Gastroesophageal sphincter (tissue), 4 donors: ENCODE measurements around the gene OR2T8. TPM values are rescaled to one million over a fixed set of nuclear protein-coding genes. Genes with fewer than 3 reads are reported as not detected.

Experiments
- ATAC-seq: fragments of 150-250 bp; one replicate; pipeline ENCODE4 v1.9.1; 2016; ENCODE audit warnings: mild to moderate bottlenecking, moderate library complexity
- H3K27ac ChIP-seq, 4 donors: fragments of 200-600 bp; sonication (generic) in 3 of 4; 1 replicate in 3 of 4; 2 replicates in 1 of 4; pipeline ENCODE4 v1.5.1; 2016 to 2019
- H3K27me3 ChIP-seq: fragments of 200-600 bp; sonication (generic); one replicate; pipeline ENCODE4 v1.5.1; 2019
- H3K36me3 ChIP-seq, 2 donors: fragments of 200-600 bp; sonication (generic); one replicate each; pipeline ENCODE4 v1.5.1; 2019; ENCODE audit warnings: control low read depth in 1 of 2
- H3K4me1 ChIP-seq, 3 donors: fragments of 200-600 bp; sonication (generic); 1 replicate in 2 of 3; 2 replicates in 1 of 3; pipeline ENCODE4 v1.5.1; 2016 to 2019; ENCODE audit warnings: control low read depth in 2 of 3
- H3K4me3 ChIP-seq, 2 donors: fragments of 200-600 bp; sonication (generic); one replicate each; pipeline ENCODE4 v1.5.1; 2019; ENCODE audit warnings: mild to moderate bottlenecking in 1 of 2, moderate library complexity in 1 of 2
- H3K9me3 ChIP-seq, 3 donors: fragments of 200-600 bp; sonication (generic); one replicate each; pipeline ENCODE4 v1.5.1; 2017 to 2019; ENCODE audit warnings: control low read depth in 2 of 3
- CTCF ChIP-seq, 4 experiments: fragments of 200-600 bp in 2 of 4; fragments of 450-650 bp in 2 of 4; sonication (generic) in 1 of 4; IDR thresholded peaks; one replicate each; pipeline ENCODE4 v1.5.1; 2017 to 2019; ENCODE audit warnings: antibody characterized with exemption in 4 of 4, mild to moderate bottlenecking in 2 of 4, moderate library complexity in 2 of 4
- EP300 ChIP-seq: sonication (generic); formaldehyde crosslinking; IDR thresholded peaks from one replicate; pipeline ENCODE4 v1.6.1; 2017; ENCODE audit warnings: antibody characterized with exemption, mild to moderate bottlenecking
- POLR2A ChIP-seq, 2 donors: fragments of 450-650 bp; IDR thresholded peaks; one replicate each; pipeline ENCODE4 v1.6.1; 2017; ENCODE audit warnings: antibody characterized with exemption in 2 of 2, mild to moderate bottlenecking in 2 of 2, moderate library complexity in 1 of 2
- POLR2AphosphoS5 ChIP-seq: sonication (generic); formaldehyde crosslinking; IDR thresholded peaks from one replicate; pipeline ENCODE4 v1.6.1; 2017; ENCODE audit warnings: antibody characterized with exemption
- WGBS, 2 donors: methylation state at CpG; one replicate each; pipeline ENCODE4 v1.1.5; 2018; ENCODE audit warnings: low coverage in 1 of 2; 5-methylcytosine and 5-hydroxymethylcytosine counted together
- total RNA-seq, 4 donors: library from RNA; depleted of rRNA; stranded (reverse); fragments of >200 nt; gene quantifications; one replicate each; pipeline ENCODE4 v1.1.0, GENCODE V29; 2016

OR2T8 gene
- not detected for total RNA-seq

GRCh38 chr1:247919952-247920351 lies at the start of gene OR2T8:
TSS of gene OR2T8 (plus strand) at chr1:247920252. CDS start at chr1:247921018, 766 bp downstream.
- no peak for ATAC-seq
- Histone ChIP-seq H3K27ac (no peak within 1 kb of the TSS), H3K4me3 (no peak within 1 kb of the TSS), H3K36me3 (no peaks in the 10 kb centered on the region), H3K27me3 (peaks cover 4% of the 10 kb centered on the region), H3K9me3 (no peaks in the 10 kb centered on the region), H3K4me1 (no peaks in the 10 kb centered on the region)
- 63 to 92% methylated on average over 1 to 2 of the region's 2 CpGs for WGBS, 2 donors
- TF ChIP-seq CTCF (IDR thresholded peaks at IDR 0.05) = no peak
- TF ChIP-seq EP300 = no peak
- no peak for TF ChIP-seq POLR2A (IDR thresholded peaks at IDR 0.05)
- no peak for TF ChIP-seq POLR2AphosphoS5

- 76 to 87% methylated on average over 4 to 9 of the region's 9 CpGs for WGBS, 2 donors
Observed at GRCh38 chr1:247883346-247883745, 36.7 kb upstream of the OR2T8 start.

GRCh38 chr1:247884797-247885413 lies 35.1 kb upstream of the OR2T8 start:
- no peaks in the 10 kb centered on the region for H3K36me3 ChIP-seq
- TF ChIP-seq EP300 (no peak), POLR2AphosphoS5 (no peak), POLR2A (IDR thresholded peaks at IDR 0.05) (no peak), CTCF (IDR thresholded peaks at IDR 0.05) (no peak)
- no peaks in the 10 kb centered on the region for H3K4me1 ChIP-seq
- no peak overlapping the region for H3K4me3 ChIP-seq
- no peaks in the 10 kb centered on the region for H3K9me3 ChIP-seq
- no peak for ATAC-seq
- WGBS, 2 donors = 77 to 84% methylated on average over 9 of the region's 10 CpGs
- H3K27me3 ChIP-seq = no peaks in the 10 kb centered on the region
- H3K27ac ChIP-seq = no peak overlapping the region

More at GRCh38 chr1:247883346-247883745, 36.7 kb upstream of the OR2T8 start:
- no peaks in the 10 kb centered on the region for H3K9me3 ChIP-seq
- no peak overlapping the region for H3K4me3 ChIP-seq
- H3K27me3 ChIP-seq = no peaks in the 10 kb centered on the region
- no peak overlapping the region for H3K27ac ChIP-seq
- no peaks in the 10 kb centered on the region for H3K4me1 ChIP-seq
- no peaks in the 10 kb centered on the region for H3K36me3 ChIP-seq
- ATAC-seq = no peak
- TF ChIP-seq EP300 (no peak), POLR2AphosphoS5 (no peak), CTCF (IDR thresholded peaks at IDR 0.05) (no peak), POLR2A (IDR thresholded peaks at IDR 0.05) (no peak)

- Histone ChIP-seq H3K36me3 (no peaks in the 10 kb centered on the region), H3K9me3 (no peaks in the 10 kb centered on the region), H3K27me3 (no peaks in the 10 kb centered on the region), H3K4me3 (no peak within 1 kb of the TSS), H3K4me1 (no peaks in the 10 kb centered on the region), H3K27ac (no peak within 1 kb of the TSS)
- ATAC-seq = no peak
- TF ChIP-seq POLR2A (IDR thresholded peaks at IDR 0.05) = no peak
- no peak for TF ChIP-seq POLR2AphosphoS5
- no peak for TF ChIP-seq EP300
- no peak for TF ChIP-seq CTCF (IDR thresholded peaks at IDR 0.05)
- 29 to 44% methylated on average over 2 of the region's 2 CpGs for WGBS, 2 donors
Observed at GRCh38 chr1:247895163-247895637, 24.9 kb upstream of the OR2T8 start, which contains the start of gene OR2W3. TSS of gene OR2W3 (plus strand) at chr1:247895587. CDS start at chr1:247895587, 0 bp downstream.

- ATAC-seq = no peak
- WGBS, 2 donors = 100% methylated on average over 1 to 2 of the region's 14 CpGs
- TF ChIP-seq CTCF (IDR thresholded peaks at IDR 0.05) (no peak), POLR2A (IDR thresholded peaks at IDR 0.05) (no peak), EP300 (no peak), POLR2AphosphoS5 (no peak)
Observed at GRCh38 chr1:247895976-247896375, 24.1 kb upstream of the OR2T8 start.

More at GRCh38 chr1:247895976-247896375, 24.1 kb upstream of the OR2T8 start:
- no peaks in the 10 kb centered on the region for H3K27me3 ChIP-seq
- no peaks in the 10 kb centered on the region for H3K9me3 ChIP-seq
- no peaks in the 10 kb centered on the region for H3K36me3 ChIP-seq
- no peak overlapping the region for H3K27ac ChIP-seq
- H3K4me1 ChIP-seq = no peaks in the 10 kb centered on the region
- no peak overlapping the region for H3K4me3 ChIP-seq
